ENCODE results near the gene ZAR1.

GRCh38 chr4:48543796-48544195 is 53.7 kb downstream of the ZAR1 start:
- TF ChIP-seq SUZ12 (IDR thresholded peaks at IDR 0.05) (no peak), FOXK2 (IDR thresholded peaks at IDR 0.05) (no peak), LEF1 (IDR thresholded peaks at IDR 0.05; ENCODE audit: borderline replicate concordance) (no peak), BHLHE40 (IDR thresholded peaks at IDR 0.05; ENCODE audit: borderline replicate concordance) (no peak), ZNF384 (IDR thresholded peaks at IDR 0.05) (no peak), CTBP1 (IDR thresholded peaks at IDR 0.05; ENCODE audit: borderline replicate concordance) (no peak), FOXM1 (IDR thresholded peaks at IDR 0.05; ENCODE audit: borderline replicate concordance) (no peak)

All from HEK293T (cell line).